Mesendoderm (in vitro differentiated cells): Measurements from ENCODE around the gene METTL23.

Experiments
- DNase-seq: peaks from one replicate; pipeline ENCODE4 v3.0.0; 2013
- H2AK5ac ChIP-seq: 2 replicates; pipeline ENCODE4 v1.6.1; 2013; ENCODE audit warnings: low read length, inconsistent platforms
- H2BK120ac ChIP-seq: 2 replicates; pipeline ENCODE4 v1.6.1; 2013; ENCODE audit warnings: low read depth, mild to moderate bottlenecking, low read length, moderate library complexity, mixed read lengths
- H2BK15ac ChIP-seq: replicated peaks from 2 replicates; pipeline ENCODE4 v1.6.1; 2013; ENCODE audit warnings: low read depth, mild to moderate bottlenecking, moderate library complexity
- H2BK5ac ChIP-seq: 2 replicates; pipeline ENCODE4 v1.6.1; 2013; ENCODE audit warnings: low read length, inconsistent platforms
- H3K18ac ChIP-seq: 2 replicates; pipeline ENCODE4 v1.6.1; 2013; ENCODE audit warnings: mild to moderate bottlenecking, low read length, mixed read lengths
- H3K23ac ChIP-seq: one replicate; pipeline ENCODE4 v1.6.1; 2013; ENCODE audit warnings: low read length
- H3K27ac ChIP-seq: 2 replicates; pipeline ENCODE4 v1.5.1; 2013; ENCODE audit warnings: low read depth, mild to moderate bottlenecking, inconsistent platforms, low read length, moderate library complexity
- H3K27me3 ChIP-seq: 2 replicates; pipeline ENCODE4 v1.6.1; 2013; ENCODE audit warnings: low read length, control low read depth, mild to moderate bottlenecking, inconsistent platforms; ENCODE audit not compliant: insufficient read depth, poor library complexity
- H3K36me3 ChIP-seq: 2 replicates; pipeline ENCODE4 v1.6.1; 2013; ENCODE audit warnings: low read length, inconsistent platforms; ENCODE audit not compliant: control insufficient read depth, insufficient read depth
- H3K4ac ChIP-seq: one replicate; pipeline ENCODE4 v1.6.1; 2013; ENCODE audit warnings: low read depth, mild to moderate bottlenecking, low read length, moderate library complexity
- H3K4me1 ChIP-seq: 2 replicates; pipeline ENCODE4 v1.6.1; 2013; ENCODE audit warnings: low read depth, low read length, inconsistent platforms; ENCODE audit not compliant: control insufficient read depth
- H3K4me2 ChIP-seq: 2 replicates; pipeline ENCODE4 v1.6.1; 2013; ENCODE audit warnings: low read length
- H3K4me3 ChIP-seq: 2 replicates; pipeline ENCODE4 v1.5.1; 2013; ENCODE audit warnings: mild to moderate bottlenecking, low read length
- H3K56ac ChIP-seq: one replicate; pipeline ENCODE4 v1.6.1; 2013; ENCODE audit warnings: low read length
- H3K79me1 ChIP-seq: 2 replicates; pipeline ENCODE4 v1.6.1; 2013; ENCODE audit warnings: low read length, inconsistent platforms
- H3K79me2 ChIP-seq: 2 replicates; pipeline ENCODE4 v1.6.1; 2013; ENCODE audit warnings: mild to moderate bottlenecking, low read length; ENCODE audit not compliant: control insufficient read depth, insufficient read depth
- H3K9ac ChIP-seq: 2 replicates; pipeline ENCODE4 v1.6.1; 2013; ENCODE audit warnings: low read length, inconsistent platforms
- H4K5ac ChIP-seq: one replicate; pipeline ENCODE4 v1.6.1; 2013; ENCODE audit warnings: low read length
- H4K8ac ChIP-seq: one replicate; pipeline ENCODE4 v1.6.1; 2013; ENCODE audit warnings: low read depth, mild to moderate bottlenecking, control low read depth, low read length, moderate library complexity
- WGBS: extraction: QIAGEN DNeasy Blood & Tissue Kit; methylation state at CpG from one replicate; pipeline ENCODE4 v1.1.7; 2013; ENCODE audit warnings: low lambda C conversion rate, missing lambda C conversion rate; ENCODE audit not compliant: insufficient coverage; ENCODE audit errors: extremely low coverage; 5-methylcytosine and 5-hydroxymethylcytosine counted together

METTL23 gene

GRCh38 chr17:76702941-76703637 is 23.6 kb upstream of the METTL23 start:
- H2BK120ac ChIP-seq, result no peak overlapping the region
- no peaks in the 10 kb centered on the region for H3K36me3 ChIP-seq
- DNase-seq, result no peak
- H3K9ac ChIP-seq, result no peak overlapping the region
- no peak overlapping the region for H3K18ac ChIP-seq
- H3K4ac ChIP-seq, result no peak overlapping the region
- H2BK15ac ChIP-seq, result no peak overlapping the region
- H4K5ac ChIP-seq, result no peak overlapping the region
- H3K4me2 ChIP-seq, result no peak overlapping the region
- no peak overlapping the region for H3K4me3 ChIP-seq
- no peak overlapping the region for H3K56ac ChIP-seq
- H3K27ac ChIP-seq, result no peak overlapping the region
- no peaks in the 10 kb centered on the region for H3K79me2 ChIP-seq
- no peaks in the 10 kb centered on the region for H3K27me3 ChIP-seq
- no peak overlapping the region for H4K8ac ChIP-seq
- H3K4me1 ChIP-seq, result peaks cover 2% of the 10 kb centered on the region
- H3K23ac ChIP-seq, result no peak overlapping the region
- no peak overlapping the region for H2BK5ac ChIP-seq
- no peaks in the 10 kb centered on the region for H3K79me1 ChIP-seq
- H2AK5ac ChIP-seq, result no peak overlapping the region
- whole genome bisulfite sequencing, result no CpG with 5 or more reads among the region's 10 CpGs

- Histone ChIP-seq H3K4me3 (no peak overlapping the region), H3K56ac (no peak overlapping the region), H2BK120ac (no peak overlapping the region), H2AK5ac (no peak overlapping the region), H3K23ac (no peak overlapping the region), H2BK5ac (no peak overlapping the region), H3K9ac (no peak overlapping the region), H3K79me2 (no peaks in the 10 kb centered on the region), H2BK15ac (no peak overlapping the region), H3K18ac (no peak overlapping the region), H3K4ac (no peak overlapping the region), H3K36me3 (no peaks in the 10 kb centered on the region), H3K4me1 (peaks cover 10% of the 10 kb centered on the region), H3K79me1 (no peaks in the 10 kb centered on the region), H3K27me3 (peaks cover 3% of the 10 kb centered on the region), H3K4me2 (no peak overlapping the region), H4K8ac (no peak overlapping the region), H4K5ac (no peak overlapping the region), H3K27ac (no peak overlapping the region)
- WGBS, result no CpG with 5 or more reads among the region's 4 CpGs
- DNase-seq, result no peak
Measured at GRCh38 chr17:76704805-76705204, 21.8 kb upstream of the METTL23 start.

- no peak for DNase-seq
- Histone ChIP-seq H2BK15ac (no peak overlapping the region), H3K27me3 (peaks cover 3% of the 10 kb centered on the region), H3K4ac (no peak overlapping the region), H3K79me2 (no peaks in the 10 kb centered on the region), H3K9ac (no peak overlapping the region), H3K79me1 (no peaks in the 10 kb centered on the region), H4K5ac (no peak overlapping the region), H3K27ac (no peak overlapping the region), H3K4me3 (no peak overlapping the region), H3K4me1 (peaks cover 10% of the 10 kb centered on the region), H3K18ac (no peak overlapping the region), H3K56ac (no peak overlapping the region), H3K23ac (no peak overlapping the region), H4K8ac (no peak overlapping the region), H2BK120ac (no peak overlapping the region), H2AK5ac (no peak overlapping the region), H3K36me3 (no peaks in the 10 kb centered on the region), H3K4me2 (no peak overlapping the region), H2BK5ac (no peak overlapping the region)
- WGBS, result no CpG with 5 or more reads among the region's 3 CpGs
Measured at GRCh38 chr17:76706817-76707216, 19.8 kb upstream of the METTL23 start.

- H3K4ac ChIP-seq, result no peak overlapping the region
- H2BK120ac ChIP-seq, result no peak overlapping the region
- no peak overlapping the region for H3K4me3 ChIP-seq
- no peak overlapping the region for H3K18ac ChIP-seq
- peak overlapping the region; percentile 69 for H3K56ac ChIP-seq
- H4K5ac ChIP-seq, result no peak overlapping the region
- DNase-seq, result peak; percentile 92
- H3K27ac ChIP-seq, result no peak overlapping the region
- H3K9ac ChIP-seq, result peak overlapping the region; percentile 24
- no peaks in the 10 kb centered on the region for H3K36me3 ChIP-seq
- WGBS, result no CpG with 5 or more reads among the region's 14 CpGs
- H2BK5ac ChIP-seq, result no peak overlapping the region
- H3K27me3 ChIP-seq, result peaks cover 3% of the 10 kb centered on the region
- no peak overlapping the region for H2BK15ac ChIP-seq
- no peaks in the 10 kb centered on the region for H3K79me2 ChIP-seq
- no peak overlapping the region for H4K8ac ChIP-seq
- H3K4me1 ChIP-seq, result peaks cover 10% of the 10 kb centered on the region
- no peak overlapping the region for H3K23ac ChIP-seq
- H2AK5ac ChIP-seq, result no peak overlapping the region
- peak overlapping the region; percentile 19 for H3K4me2 ChIP-seq
- H3K79me1 ChIP-seq, result no peaks in the 10 kb centered on the region
Measured at GRCh38 chr17:76707985-76708807, 18.4 kb upstream of the METTL23 start.

- no peak overlapping the region for H2BK5ac ChIP-seq
- no peak overlapping the region for H3K18ac ChIP-seq
- no peak overlapping the region for H3K4me3 ChIP-seq
- DNase-seq, result peak; percentile 89
- H3K23ac ChIP-seq, result no peak overlapping the region
- H3K79me1 ChIP-seq, result no peaks in the 10 kb centered on the region
- peak overlapping the region; percentile 74 for H3K9ac ChIP-seq
- no peaks in the 10 kb centered on the region for H3K36me3 ChIP-seq
- no CpG with 5 or more reads among the region's 29 CpGs for WGBS
- no peak overlapping the region for H4K5ac ChIP-seq
- peaks cover 3% of the 10 kb centered on the region for H3K27me3 ChIP-seq
- H3K4me1 ChIP-seq, result peaks cover 10% of the 10 kb centered on the region
- H3K4ac ChIP-seq, result no peak overlapping the region
- H3K4me2 ChIP-seq, result peak overlapping the region; percentile 61
- no peak overlapping the region for H2BK120ac ChIP-seq
- H3K56ac ChIP-seq, result peak overlapping the region; percentile 88
- H4K8ac ChIP-seq, result no peak overlapping the region
- peak overlapping the region; percentile 22 for H2AK5ac ChIP-seq
- H2BK15ac ChIP-seq, result no peak overlapping the region
- H3K79me2 ChIP-seq, result no peaks in the 10 kb centered on the region
- no peak overlapping the region for H3K27ac ChIP-seq
Measured at GRCh38 chr17:76709077-76709950, 17.3 kb upstream of the METTL23 start.
